Activated T-cell treated with anti-CD3 and anti-CD28 coated beads for 48 hours (primary cell): Measurements from ENCODE around the gene ANO10.
"Not testable (repeated sequence)": the region's sequence is repeated elsewhere in the genome, so short reads cannot be mapped to it uniquely, and the experiment has no call there.

Experiments
- DNase-seq: peaks from one replicate; pipeline ENCODE4 v3.0.0-alpha.2; 2020; ENCODE audit warnings: low read depth

Gene ANO10

DNA sequence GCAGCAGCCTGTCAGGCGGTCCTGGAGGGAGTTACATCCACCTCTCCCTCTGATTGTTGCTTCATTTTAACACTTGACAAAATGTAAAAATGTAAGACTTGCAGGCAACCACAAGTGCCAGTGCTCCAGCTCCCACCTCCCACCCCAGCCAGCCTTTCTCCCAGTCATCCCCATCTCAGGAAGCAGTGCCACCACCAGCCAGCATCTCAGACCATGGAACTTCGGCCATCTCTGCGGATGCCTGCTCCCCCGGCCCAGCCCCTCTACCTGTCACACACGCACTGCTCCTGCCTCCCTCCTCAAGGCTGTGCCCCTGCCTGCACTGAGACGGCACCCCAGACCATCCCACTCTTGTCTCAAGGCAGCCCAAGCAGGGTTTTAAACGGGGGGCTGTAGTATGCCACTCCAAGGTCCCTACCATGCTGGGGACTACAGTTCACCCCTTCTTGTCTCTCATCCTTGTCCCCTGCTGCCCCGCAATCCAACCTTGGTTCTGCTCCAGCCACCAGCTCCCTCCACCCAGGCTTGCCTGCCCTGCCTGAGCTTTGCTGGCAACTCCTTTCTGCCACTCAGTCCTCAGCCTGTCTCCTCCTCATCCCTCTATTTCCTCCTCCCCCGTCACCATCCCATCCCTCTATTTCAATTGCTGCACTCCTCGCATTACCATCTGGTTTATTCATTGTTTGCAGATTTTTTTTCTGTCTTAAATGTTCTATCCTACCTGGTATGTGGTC lies 249.6 kb downstream of the ANO10 start:
- DNase-seq, result no peak

DNA sequence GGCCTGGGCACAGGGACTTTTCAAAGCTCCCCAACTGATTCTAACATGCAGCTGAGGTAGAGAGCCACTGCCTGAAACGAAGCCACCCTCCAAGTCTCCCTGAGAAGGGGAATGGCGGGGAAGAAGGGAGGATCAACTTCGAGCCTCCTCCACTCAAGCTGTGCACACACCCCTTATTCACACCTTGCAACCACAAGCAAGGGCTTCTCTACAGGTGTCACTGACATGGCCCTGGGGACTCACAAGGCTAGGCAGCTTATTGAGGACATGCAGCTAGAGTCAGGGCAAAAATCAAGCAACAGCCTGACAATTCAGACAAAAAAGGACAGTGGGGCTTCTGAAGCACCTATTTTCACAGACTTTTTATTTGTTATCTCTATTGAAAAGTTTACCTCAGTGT lies 250.3 kb downstream of the ANO10 start:
- no peak for DNase-seq

- no peak for DNase-seq
These were observed 251.4 kb downstream of the ANO10 start for GRCh38 chr3:43370293-43370980.

- DNase-seq, result no peak
These were observed 252.2 kb downstream of the ANO10 start for GRCh38 chr3:43369404-43370292.

GRCh38 chr3:43366885-43367284 lies 254.9 kb downstream of the ANO10 start:
- no peak for DNase-seq

GRCh38 chr3:43366481-43366880 lies 255.3 kb downstream of the ANO10 start:
- DNase-seq, result no peak

DNA sequence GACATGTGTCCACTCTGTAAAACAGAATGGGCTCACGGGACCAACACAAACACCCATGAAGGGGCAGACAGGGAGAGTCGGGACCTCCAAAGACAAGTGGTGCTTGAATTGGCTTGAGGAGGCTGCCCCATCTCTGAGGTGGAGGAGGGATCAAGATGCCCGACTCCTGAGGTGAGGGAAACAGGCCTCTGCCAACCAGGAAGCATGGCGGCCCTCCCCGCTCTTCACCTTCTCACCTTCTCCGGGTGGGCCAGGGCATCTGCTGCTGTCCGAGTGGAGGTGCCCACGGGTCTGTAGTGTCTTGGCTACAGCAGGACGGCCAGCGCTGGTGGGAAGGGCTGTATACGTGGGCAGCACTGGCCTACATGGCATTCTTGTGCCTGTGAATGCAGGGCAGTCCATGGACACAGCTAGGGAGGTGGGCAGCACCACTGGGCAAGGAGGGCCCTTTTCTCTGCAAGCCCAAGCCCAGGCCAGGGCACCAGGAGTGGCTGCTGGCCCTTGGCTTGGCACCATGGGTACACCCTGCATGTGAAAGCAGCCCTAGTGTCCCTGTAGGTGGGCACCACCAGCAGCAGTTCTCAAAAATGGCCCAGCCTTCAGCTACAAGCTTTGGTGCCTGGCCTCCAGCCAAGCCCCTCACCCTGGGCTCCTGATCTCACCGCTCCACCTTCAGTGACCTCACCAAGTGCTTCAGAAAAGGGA lies 256.1 kb downstream of the ANO10 start:
- no peak for DNase-seq

DNA sequence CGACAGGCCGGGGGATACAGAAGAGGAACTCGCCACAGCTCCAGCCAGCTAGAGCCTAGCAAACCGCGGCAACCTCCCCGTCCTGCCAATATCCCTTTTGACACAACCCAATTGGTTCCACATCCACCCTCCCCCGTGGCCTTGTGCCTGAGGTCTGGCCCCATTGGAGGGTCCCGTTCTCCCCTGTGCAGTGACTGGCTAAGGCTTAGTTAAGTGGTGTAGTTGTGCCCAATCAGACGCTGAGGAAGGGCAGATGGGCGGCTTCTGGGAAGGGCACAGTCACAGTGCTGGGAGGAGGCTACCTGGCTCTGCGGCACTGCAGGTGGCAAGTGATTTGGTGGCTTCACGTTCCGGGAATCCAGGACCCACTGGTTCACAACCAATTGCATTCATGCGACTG lies 256.9 kb downstream of the ANO10 start:
- DNase-seq, result no peak

GRCh38 chr3:43364494-43364893 lies 257.3 kb downstream of the ANO10 start:
- no peak for DNase-seq

GRCh38 chr3:43363621-43364266 lies 258.1 kb downstream of the ANO10 start:
- no peak for DNase-seq

DNA sequence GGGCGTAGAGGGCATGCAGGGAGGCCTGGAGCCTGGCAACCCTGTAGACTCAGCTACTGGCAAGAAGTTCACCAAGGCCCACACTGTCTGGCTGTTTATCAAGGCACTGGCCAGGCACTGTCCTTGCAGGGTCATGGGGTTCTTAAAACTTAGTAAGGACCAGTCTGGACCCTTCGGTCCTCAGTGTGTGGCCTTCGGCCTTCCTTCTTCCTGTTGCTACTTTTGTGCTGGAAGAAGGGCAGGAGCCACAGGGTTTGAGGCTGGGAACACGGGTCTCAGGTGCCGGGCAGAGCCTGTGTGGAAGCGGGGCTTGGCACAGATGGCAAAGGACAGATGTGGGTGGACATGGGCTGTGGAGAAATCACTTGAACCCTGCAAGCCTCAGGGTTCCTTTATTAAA lies 258.9 kb downstream of the ANO10 start:
- DNase-seq, result no peak

GRCh38 chr3:43362183-43362582 lies 259.6 kb downstream of the ANO10 start:
- DNase-seq, result no peak

DNA sequence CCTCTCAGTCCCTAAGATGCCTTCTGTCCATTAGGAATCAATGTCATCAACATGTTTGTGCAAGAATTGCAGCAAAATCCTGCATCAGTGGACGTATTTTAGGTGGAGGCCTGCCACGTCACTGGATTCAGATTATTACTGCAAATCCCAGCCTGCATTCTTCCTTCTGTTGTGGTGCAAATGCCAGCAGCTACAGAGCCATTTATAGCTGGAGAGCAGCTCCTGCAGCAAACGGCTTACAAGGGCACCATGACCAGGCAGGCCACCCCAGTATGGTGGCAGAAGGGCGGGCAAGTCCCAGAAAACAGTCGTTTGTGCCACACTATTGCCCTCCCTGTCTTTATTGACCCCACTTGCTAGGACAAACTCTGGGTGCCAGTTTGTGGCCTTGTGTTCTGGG lies 260.7 kb downstream of the ANO10 start:
- DNase-seq, result no peak

DNA sequence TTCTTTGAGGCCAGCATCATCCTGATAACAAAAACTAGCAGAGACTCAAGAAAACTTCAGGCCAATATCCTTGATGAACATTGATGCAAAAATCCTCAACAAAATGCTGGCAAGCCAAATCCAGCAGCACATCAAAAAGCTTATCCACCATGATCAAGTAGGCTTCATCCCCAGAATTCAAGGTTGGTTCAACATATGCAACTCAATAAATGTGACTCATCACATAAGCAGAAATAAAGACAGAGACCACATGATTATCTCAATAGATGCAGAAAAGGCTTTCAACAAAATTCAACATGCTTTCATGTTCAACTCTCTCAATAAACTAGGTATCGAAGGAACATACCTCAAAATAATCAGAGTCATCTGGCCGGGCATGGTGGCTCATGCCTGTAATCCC lies 265.8 kb downstream of the ANO10 start:
- DNase-seq, result not testable (repeated sequence)

- no peak for DNase-seq
These were observed 267.7 kb downstream of the ANO10 start for GRCh38 chr3:43353923-43354670.

DNA sequence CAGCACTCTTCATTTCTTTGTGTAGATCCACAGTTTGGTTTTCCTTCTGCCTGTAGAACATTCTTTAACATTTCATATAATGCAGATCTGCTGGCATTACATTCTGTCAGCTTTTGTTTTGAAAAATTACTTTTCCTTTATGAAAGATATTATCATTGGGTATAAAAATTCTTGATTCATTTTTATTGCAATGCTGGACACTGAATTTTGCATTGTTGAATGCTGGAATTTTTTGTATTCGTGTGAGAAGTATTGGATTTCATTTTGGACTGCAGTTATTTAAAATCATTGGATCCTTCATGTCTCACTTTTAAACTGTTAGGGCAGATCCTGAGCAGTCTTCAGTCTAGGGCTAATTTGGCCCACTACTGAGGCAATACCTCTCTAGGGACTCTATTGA lies 268.4 kb downstream of the ANO10 start:
- no peak for DNase-seq

DNA sequence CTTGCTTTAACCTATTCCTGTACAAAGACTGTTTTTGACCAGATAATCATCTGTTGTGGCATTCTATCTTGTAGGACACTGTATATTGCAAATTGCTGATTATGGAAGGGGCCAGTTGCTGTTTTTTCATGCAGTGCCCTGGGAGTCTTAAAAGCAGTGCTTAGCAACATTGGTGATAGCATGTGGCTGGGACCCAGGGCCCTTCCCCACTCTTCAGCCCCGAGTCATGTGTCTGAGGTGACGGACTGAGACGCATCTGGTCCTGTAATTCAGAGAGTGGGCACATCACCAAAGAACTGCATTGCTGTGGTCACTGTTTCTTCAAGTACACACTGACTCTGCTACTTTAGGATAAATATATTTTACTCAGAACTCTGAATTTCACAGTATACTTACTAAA lies 272.1 kb downstream of the ANO10 start:
- no peak for DNase-seq

DNA sequence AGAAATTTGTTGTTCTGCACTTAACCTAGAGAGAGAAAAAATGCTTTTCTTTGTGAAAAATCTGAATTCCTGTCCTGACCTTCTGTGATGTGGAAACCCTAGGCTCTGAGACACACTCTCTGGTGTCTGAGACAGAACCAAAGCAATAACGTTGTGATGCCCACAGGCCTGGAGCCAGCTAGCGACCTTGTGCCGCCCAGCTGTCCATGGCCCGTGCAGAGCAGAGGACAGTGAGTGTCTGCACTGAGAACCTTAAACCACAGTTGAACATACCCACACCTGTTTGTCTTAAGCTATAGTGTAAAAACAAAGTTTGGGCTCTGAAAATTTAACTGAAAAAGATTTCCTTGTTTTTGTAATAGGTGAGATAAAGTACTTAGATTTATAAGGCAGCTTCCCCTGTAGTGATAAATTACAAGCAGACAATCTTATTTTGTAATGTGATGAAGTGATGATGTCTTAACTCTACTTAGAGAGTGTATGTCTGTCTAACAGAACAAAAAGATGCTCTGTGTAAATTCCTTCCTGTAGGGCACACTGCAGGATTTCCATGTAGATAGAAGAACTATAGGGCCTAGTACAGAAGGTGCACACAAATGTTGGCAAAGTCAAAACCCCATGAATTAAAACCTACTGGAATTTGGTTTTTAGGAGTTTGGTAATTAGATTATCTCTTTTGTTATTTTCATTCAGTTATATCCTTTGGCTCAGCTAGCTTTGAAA lies 272.8 kb downstream of the ANO10 start:
- no peak for DNase-seq

DNA sequence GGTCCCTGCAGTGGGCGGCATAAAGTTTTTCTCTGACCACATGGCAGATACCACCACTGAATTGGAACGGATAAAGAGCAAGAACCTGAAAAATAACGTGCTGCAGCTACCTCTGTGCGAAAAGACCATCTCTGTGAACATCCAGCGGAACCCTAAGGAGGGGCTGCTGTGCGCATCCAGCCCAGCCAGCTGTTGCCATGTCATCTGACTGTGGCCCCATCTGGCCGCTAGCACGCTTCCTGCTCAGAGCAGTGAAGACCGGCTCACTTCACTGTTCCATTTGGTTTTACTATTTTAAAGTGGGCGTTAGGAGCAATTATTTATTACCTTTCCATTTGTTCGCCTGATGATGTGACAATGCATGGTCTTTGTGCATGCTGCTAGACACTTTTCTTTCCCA lies 273.5 kb downstream of the ANO10 start:
- no peak for DNase-seq

DNA sequence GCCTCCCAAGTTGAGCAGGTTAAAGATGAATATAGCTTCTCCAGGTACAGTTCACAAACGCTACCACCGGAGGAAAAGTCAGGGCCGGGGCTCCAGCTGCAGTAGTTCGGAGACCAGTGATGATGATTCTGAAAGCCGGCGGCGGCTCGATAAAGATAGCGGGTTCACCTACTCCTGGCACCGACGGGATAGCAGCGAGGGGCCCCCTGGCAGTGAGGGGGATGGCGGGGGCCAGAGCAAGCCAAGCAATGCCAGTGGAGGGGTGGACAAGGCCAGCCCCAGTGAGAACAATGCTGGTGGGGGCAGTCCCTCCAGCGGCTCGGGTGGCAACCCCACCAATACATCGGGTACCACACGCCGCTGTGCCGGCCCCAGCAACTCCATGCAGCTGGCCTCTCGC lies 274.0 kb downstream of the ANO10 start:
- DNase-seq, result no peak
